ENCODE data around the gene TXNDC17. TPM values are rescaled to one million over a fixed set of nuclear protein-coding genes. Genes with fewer than 3 reads are reported as not detected.

Gene TXNDC17
- total and polyA plus RNA-seq, 7 experiments from 2014 or later = 14.3 to 89.7 (median 20.7) TPM

- Mint-ChIP-seq H3K9me3 (no peaks in the 10 kb centered on the region), H3K4me3 (no peak overlapping the region), H3K36me3 (peaks cover 14 to 55% (median 45%) of the 10 kb centered on the region in 5 donors), H3K27me3 (no peaks in the 10 kb centered on the region), H3K27ac (no peak overlapping the region), H3K4me1 (peaks cover 8 to 29% (median 14%) of the 10 kb centered on the region in 7 donors)
- Histone ChIP-seq H3K36me3 (ENCODE audit: control insufficient read depth in 2 of 3, insufficient read depth in 3 of 3, low read length in 3 of 3) (peaks cover 5 to 34% (median 11%) of the 10 kb centered on the region in 3 experiments), H3K4me1 (ENCODE audit: control insufficient read depth in 2 of 2, insufficient read depth in 2 of 2, low read length in 2 of 2) (no peaks in the 10 kb centered on the region), H3K27me3 (ENCODE audit: control insufficient read depth in 2 of 2, insufficient read depth in 2 of 2, low read length in 2 of 2) (no peaks in the 10 kb centered on the region), H3K4me3 (ENCODE audit: low read length) (no peak overlapping the region), H3K27ac (ENCODE audit: low read depth, low read length) (no peak overlapping the region), H3K9me3 (ENCODE audit: control insufficient read depth in 2 of 3, low read length in 3 of 3) (no peaks in the 10 kb centered on the region)
- no peak for ATAC-seq
- intact Hi-C loops (cut with micrococcal nuclease) = no loop called here
- CTCF ChIA-PET = no interaction called here
- DNase-seq = no peak
- POLR2A ChIA-PET = interaction anchor here (0.5 kb wide), 1 partner anchor 31 kb away, joined by 3 read pairs; no protein-coding TSS in a partner anchor
Observed at GRCh38 chr17:6633263-6633662, 7.6 kb upstream of the TXNDC17 start.

- no peaks in the 10 kb centered on the region for H3K27me3 ChIP-seq (ENCODE audit: control insufficient read depth in 2 of 2, insufficient read depth in 2 of 2, low read length in 2 of 2)
- peaks cover 5 to 29% (median 7%) of the 10 kb centered on the region in 3 experiments for H3K36me3 ChIP-seq (ENCODE audit: control insufficient read depth in 2 of 3, insufficient read depth in 3 of 3, low read length in 3 of 3)
- no peak overlapping the region for H3K4me3 ChIP-seq (ENCODE audit: low read length)
- H3K9me3 ChIP-seq (ENCODE audit: control insufficient read depth in 2 of 3, low read length in 3 of 3) = no peaks in the 10 kb centered on the region
- ATAC-seq = no peak
- H3K27ac ChIP-seq (ENCODE audit: low read depth, low read length) = no peak overlapping the region
- Mint-ChIP-seq H3K27me3 (no peaks in the 10 kb centered on the region), H3K27ac (peak overlapping the region in 1 of 9 donors; percentile 50), H3K36me3 (peaks cover 14 to 36% (median 27%) of the 10 kb centered on the region in 5 donors), H3K4me1 (peaks cover 20 to 40% (median 24%) of the 10 kb centered on the region in 7 donors), H3K4me3 (no peak overlapping the region), H3K9me3 (no peaks in the 10 kb centered on the region)
- POLR2A ChIA-PET = no interaction called here
- CTCF ChIA-PET = no interaction called here
- no peak for DNase-seq
- H3K4me1 ChIP-seq (ENCODE audit: control insufficient read depth in 2 of 2, insufficient read depth in 2 of 2, low read length in 2 of 2) = peaks cover 10 to 13% of the 10 kb centered on the region in 2 donors
- intact Hi-C loops (cut with micrococcal nuclease) = no loop called here
Observed at GRCh38 chr17:6636105-6636504, 4.8 kb upstream of the TXNDC17 start.

- peaks cover 5 to 27% (median 7%) of the 10 kb centered on the region in 3 experiments for H3K36me3 ChIP-seq (ENCODE audit: control insufficient read depth in 2 of 3, insufficient read depth in 3 of 3, low read length in 3 of 3)
- no peak for DNase-seq
- no peak overlapping the region for H3K27ac ChIP-seq (ENCODE audit: low read depth, low read length)
- intact Hi-C loops (cut with micrococcal nuclease) = no loop called here
- Mint-ChIP-seq H3K36me3 (peaks cover 14 to 31% (median 23%) of the 10 kb centered on the region in 5 donors), H3K27ac (peak overlapping the region in 2 of 9 donors; percentile 50 to 65), H3K27me3 (no peaks in the 10 kb centered on the region), H3K4me1 (peaks cover 21 to 42% (median 28%) of the 10 kb centered on the region in 7 donors), H3K4me3 (peak overlapping the region in 2 of 10 donors; percentile 37 to 73), H3K9me3 (no peaks in the 10 kb centered on the region)
- ATAC-seq = no peak
- H3K4me3 ChIP-seq (ENCODE audit: low read length) = no peak overlapping the region
- CTCF ChIA-PET = no interaction called here
- no peaks in the 10 kb centered on the region for H3K27me3 ChIP-seq (ENCODE audit: control insufficient read depth in 2 of 2, insufficient read depth in 2 of 2, low read length in 2 of 2)
- POLR2A ChIA-PET = no interaction called here
- peaks cover 13 to 18% of the 10 kb centered on the region in 2 donors for H3K4me1 ChIP-seq (ENCODE audit: control insufficient read depth in 2 of 2, insufficient read depth in 2 of 2, low read length in 2 of 2)
- no peaks in the 10 kb centered on the region for H3K9me3 ChIP-seq (ENCODE audit: control insufficient read depth in 2 of 3, low read length in 3 of 3)
Observed at GRCh38 chr17:6636616-6637457, 4.0 kb upstream of the TXNDC17 start.

GRCh38 chr17:6637458-6637840 is 3.4 kb upstream of the TXNDC17 start:
- no peak overlapping the region for H3K4me3 ChIP-seq (ENCODE audit: low read length)
- no peak overlapping the region for H3K27ac ChIP-seq (ENCODE audit: low read depth, low read length)
- no peaks in the 10 kb centered on the region for H3K9me3 ChIP-seq (ENCODE audit: control insufficient read depth in 2 of 3, low read length in 3 of 3)
- Mint-ChIP-seq H3K27me3 (no peaks in the 10 kb centered on the region), H3K27ac (peak overlapping the region in 2 of 9 donors; percentile 25 to 43), H3K4me3 (peak overlapping the region in 1 of 10 donors; percentile 37), H3K36me3 (peaks cover 14 to 26% (median 20%) of the 10 kb centered on the region in 5 donors), H3K9me3 (no peaks in the 10 kb centered on the region), H3K4me1 (peaks cover 27 to 45% (median 34%) of the 10 kb centered on the region in 7 donors)
- intact Hi-C loops (cut with micrococcal nuclease) = no loop called here
- ChIA-PET CTCF (no interaction called here), POLR2A (interaction anchor here (0.6 to 1.1 kb wide), 2 partner anchors 13 to 16 kb away, joined by 3 read pairs; no protein-coding TSS in a partner anchor)
- no peak for ATAC-seq
- H3K4me1 ChIP-seq (ENCODE audit: control insufficient read depth in 2 of 2, insufficient read depth in 2 of 2, low read length in 2 of 2) = peaks cover 17 to 24% of the 10 kb centered on the region in 2 donors
- no peak for DNase-seq
- H3K36me3 ChIP-seq (ENCODE audit: control insufficient read depth in 2 of 3, insufficient read depth in 3 of 3, low read length in 3 of 3) = peaks cover 5 to 24% (median 7%) of the 10 kb centered on the region in 3 experiments
- no peaks in the 10 kb centered on the region for H3K27me3 ChIP-seq (ENCODE audit: control insufficient read depth in 2 of 2, insufficient read depth in 2 of 2, low read length in 2 of 2)

GRCh38 chr17:6638046-6638908 is 2.6 kb upstream of the TXNDC17 start:
- ChIA-PET POLR2A (interaction anchor here (0.6 to 4.5 kb wide), 5 partner anchors 9 to 300 kb away, joined by 3 to 51 read pairs (median 3); partner anchors contain the start of genes C17orf100 and MED31), CTCF (no interaction called here)
- H3K27ac ChIP-seq (ENCODE audit: low read depth, low read length) = no peak overlapping the region
- H3K4me3 ChIP-seq (ENCODE audit: low read length) = no peak overlapping the region
- peaks cover 17 to 24% of the 10 kb centered on the region in 2 donors for H3K4me1 ChIP-seq (ENCODE audit: control insufficient read depth in 2 of 2, insufficient read depth in 2 of 2, low read length in 2 of 2)
- Mint-ChIP-seq H3K27me3 (no peaks in the 10 kb centered on the region), H3K36me3 (peaks cover 8 to 18% (median 15%) of the 10 kb centered on the region in 5 donors), H3K4me1 (peaks cover 29 to 46% (median 42%) of the 10 kb centered on the region in 7 donors), H3K4me3 (peak overlapping the region in 9 of 10 donors; percentile 44 to 97 (median 65)), H3K27ac (peak overlapping the region in 4 of 9 donors; percentile 25 to 88 (median 50)), H3K9me3 (no peaks in the 10 kb centered on the region)
- H3K36me3 ChIP-seq (ENCODE audit: control insufficient read depth in 2 of 3, insufficient read depth in 3 of 3, low read length in 3 of 3) = peaks cover 3 to 23% (median 5%) of the 10 kb centered on the region in 3 experiments
- no peak for ATAC-seq
- DNase-seq = no peak
- no peaks in the 10 kb centered on the region for H3K9me3 ChIP-seq (ENCODE audit: control insufficient read depth in 2 of 3, low read length in 3 of 3)
- intact Hi-C loops (cut with micrococcal nuclease) = no loop called here
- H3K27me3 ChIP-seq (ENCODE audit: control insufficient read depth in 2 of 2, insufficient read depth in 2 of 2, low read length in 2 of 2) = no peaks in the 10 kb centered on the region

GRCh38 chr17:6639014-6639585 is 1.8 kb upstream of the TXNDC17 start:
- Mint-ChIP-seq H3K4me1 (peaks cover 29 to 51% (median 46%) of the 10 kb centered on the region in 7 donors), H3K27ac (peak overlapping the region in 7 of 9 donors; percentile 22 to 99 (median 98)), H3K36me3 (peaks cover 5 to 13% (median 9%) of the 10 kb centered on the region in 5 donors), H3K27me3 (no peaks in the 10 kb centered on the region), H3K9me3 (no peaks in the 10 kb centered on the region), H3K4me3 (peak overlapping the region; percentile 90 to 98 (median 96))
- Histone ChIP-seq H3K4me1 (ENCODE audit: control insufficient read depth in 2 of 2, insufficient read depth in 2 of 2, low read length in 2 of 2) (peaks cover 17 to 24% of the 10 kb centered on the region in 2 donors), H3K27ac (ENCODE audit: low read depth, low read length) (peak overlapping the region; percentile 86), H3K36me3 (ENCODE audit: control insufficient read depth in 2 of 3, insufficient read depth in 3 of 3, low read length in 3 of 3) (peaks cover 0 to 25% (median 0%) of the 10 kb centered on the region in 3 experiments), H3K4me3 (ENCODE audit: low read length) (peak overlapping the region; percentile 91), H3K9me3 (ENCODE audit: control insufficient read depth in 2 of 3, low read length in 3 of 3) (no peaks in the 10 kb centered on the region), H3K27me3 (ENCODE audit: control insufficient read depth in 2 of 2, insufficient read depth in 2 of 2, low read length in 2 of 2) (no peaks in the 10 kb centered on the region)
- intact Hi-C loops (cut with micrococcal nuclease) = no loop called here
- ATAC-seq (no peak), DNase-seq (peak in 1 of 9 donors; percentile 29)
- POLR2A ChIA-PET = interaction anchor here (1.0 to 4.5 kb wide), 3 partner anchors 10 to 300 kb away, joined by 3 to 51 read pairs (median 3); partner anchors contain the start of genes C17orf100 and MED31
- CTCF ChIA-PET = no interaction called here
